GM19043 (cell line): ENCODE measurements around the gene S100A8.

Experiments
- ATAC-seq: cut with Tn5 transposase; IDR thresholded peaks from one replicate; pipeline ENCODE4 v1.9.1; 2021; ENCODE audit warnings: low read depth; ENCODE audit not compliant: unreplicated experiment

S100A8 gene

DNA sequence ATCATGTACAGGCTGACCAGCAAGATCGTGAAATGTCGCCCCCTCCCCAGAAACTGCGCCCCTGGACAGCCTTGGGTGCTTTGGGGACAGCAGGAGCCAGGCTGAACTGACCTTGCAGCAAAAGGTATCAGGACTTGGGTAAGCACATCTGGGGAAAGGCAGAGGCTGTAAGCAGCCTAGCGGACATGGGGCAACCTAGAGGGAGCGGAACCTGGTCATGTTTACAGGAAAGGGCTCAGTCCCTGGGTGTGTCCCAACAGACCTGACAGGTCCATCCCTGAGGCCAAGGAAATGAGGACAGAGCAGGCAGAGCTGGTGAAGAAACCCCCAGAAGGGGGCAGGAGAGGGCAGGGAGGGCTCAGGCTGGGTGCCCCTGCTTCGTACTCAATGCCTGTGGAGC, 3.1 kb upstream of the S100A8 start:
- no peak for ATAC-seq

- no peak for ATAC-seq
These were observed 1.9 kb upstream of the S100A8 start for GRCh38 chr1:153392822-153393221.

- no peak for ATAC-seq
These were observed 1.4 kb upstream of the S100A8 start for GRCh38 chr1:153392258-153392657.

DNA sequence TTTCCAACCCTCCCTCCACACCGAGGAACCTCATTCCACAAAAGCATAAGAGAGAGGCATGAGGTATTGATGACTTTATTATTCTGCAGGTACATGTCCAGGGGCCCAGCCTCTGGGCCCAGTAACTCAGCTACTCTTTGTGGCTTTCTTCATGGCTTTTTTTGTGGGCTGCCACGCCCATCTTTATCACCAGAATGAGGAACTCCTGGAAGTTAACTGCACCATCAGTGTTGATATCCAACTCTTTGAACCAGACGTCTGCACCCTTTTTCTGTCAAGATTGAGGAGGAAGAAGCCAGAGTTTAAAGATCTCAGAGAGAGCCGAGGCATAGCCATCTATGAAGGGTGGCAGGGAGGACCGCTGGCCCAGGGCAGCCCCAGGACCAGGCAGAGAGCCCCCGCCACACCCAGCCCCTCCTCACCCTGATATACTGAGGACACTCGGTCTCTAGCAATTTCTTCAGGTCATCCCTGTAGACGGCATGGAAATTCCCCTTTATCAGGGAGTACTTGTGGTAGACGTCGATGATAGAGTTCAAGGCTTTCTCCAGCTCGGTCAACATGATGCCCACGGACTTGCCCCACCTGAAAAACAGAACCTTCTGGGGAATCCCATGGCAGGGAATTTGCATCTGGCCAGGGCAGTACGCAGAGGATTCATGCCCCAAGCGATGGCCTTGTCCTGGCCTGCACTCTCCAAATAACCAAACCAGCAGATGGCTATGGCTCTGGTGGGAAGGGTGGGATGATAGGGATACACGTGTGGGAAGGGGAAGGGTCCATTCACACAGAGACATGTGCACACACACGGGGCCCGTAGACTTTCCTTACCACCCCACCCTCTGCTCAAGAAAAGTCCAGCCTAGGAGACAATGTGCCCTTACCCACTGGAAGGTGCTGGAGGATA, 647 bp downstream of the S100A8 start:
- no peak for ATAC-seq

GRCh38 chr1:153389401-153389800, 1.5 kb downstream of the S100A8 start:
- ATAC-seq = no peak

DNA sequence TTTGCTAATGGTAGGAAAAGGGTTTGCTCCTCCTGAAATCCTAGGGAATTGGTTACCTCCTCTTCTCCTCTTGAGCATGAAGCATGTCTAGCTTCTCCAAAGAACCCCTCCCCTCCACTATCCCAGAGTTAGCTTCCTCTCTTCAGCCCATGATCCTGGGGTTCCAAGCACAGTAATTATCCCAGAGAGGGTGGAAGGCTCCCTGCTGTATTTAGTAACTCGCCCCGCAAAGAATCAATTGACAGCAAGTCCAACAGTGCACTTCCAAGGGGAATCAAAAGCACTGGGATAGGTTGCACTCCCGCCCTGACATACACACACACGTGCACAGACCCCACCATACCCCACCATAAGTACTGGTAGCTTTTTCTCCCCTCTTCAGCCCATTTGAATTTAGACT, 3.1 kb downstream of the S100A8 start:
- no peak for ATAC-seq

DNA sequence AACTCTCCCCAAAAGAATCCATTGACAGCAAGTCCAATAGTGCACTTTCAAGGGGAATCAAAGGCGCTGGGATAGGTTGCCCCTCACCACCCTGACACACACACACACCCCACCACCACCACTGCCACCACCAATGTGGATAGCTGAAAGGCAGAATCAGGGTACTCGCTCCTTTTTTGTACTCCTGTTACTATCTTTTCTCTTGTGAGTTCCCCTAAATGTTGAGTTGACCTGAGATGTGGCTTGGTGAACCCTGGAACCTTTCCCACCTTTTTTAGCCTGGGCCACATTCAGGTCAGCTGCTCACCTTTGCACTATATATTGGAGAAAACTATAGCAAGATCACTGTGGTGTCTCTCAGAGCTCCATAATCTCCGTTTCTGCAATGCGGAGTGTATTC, 3.9 kb downstream of the S100A8 start:
- ATAC-seq = no peak

DNA sequence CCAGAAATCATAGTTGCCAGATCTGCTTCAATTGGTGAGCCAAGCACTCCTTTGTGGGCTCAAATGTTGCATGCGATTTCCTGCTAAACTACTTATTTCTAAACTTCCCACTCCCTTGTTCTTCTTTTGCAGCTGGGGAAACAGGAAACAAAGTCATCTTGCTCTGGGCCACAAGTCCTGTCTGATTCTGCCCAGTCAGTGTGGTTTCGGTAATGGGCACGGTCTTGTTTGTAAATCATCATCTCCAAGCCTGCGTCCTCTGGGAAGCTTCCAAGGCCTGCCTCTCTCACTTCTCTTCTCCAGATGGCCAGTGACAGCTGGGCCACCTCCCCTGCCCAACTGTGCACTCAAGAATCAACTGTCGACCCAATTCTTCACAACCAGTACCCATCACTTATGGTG, 4.4 kb downstream of the S100A8 start:
- no peak for ATAC-seq

DNA sequence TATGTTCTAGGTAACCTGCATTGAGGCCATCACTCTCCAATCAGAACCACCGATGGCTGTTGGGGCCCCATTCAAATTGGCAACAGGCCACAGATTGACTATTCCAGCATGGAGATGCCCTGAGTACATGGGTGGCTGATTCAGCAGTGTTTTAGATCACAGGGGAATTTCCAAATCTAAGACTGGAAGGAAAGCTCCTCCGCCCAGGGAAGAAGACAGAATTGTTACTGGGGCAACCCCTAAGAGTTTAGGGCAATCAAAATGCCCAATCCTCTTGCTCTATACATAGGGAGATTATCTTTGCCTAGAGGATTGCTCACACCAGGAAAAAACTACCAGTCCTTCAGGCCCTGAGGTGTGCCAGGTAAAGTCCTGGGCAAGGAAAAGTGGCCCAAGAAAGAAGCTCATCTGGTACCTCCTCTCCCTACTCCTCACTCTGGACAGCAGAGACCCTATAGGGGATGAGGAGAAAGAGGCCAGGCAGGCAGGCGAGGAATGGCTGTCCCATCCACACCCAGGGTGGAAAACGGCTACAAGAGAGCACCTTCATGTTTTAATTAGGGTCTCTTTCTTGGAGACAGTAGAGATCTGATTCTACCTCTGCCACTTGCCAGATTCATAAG, 5.8 kb downstream of the S100A8 start:
- ATAC-seq = no peak

GRCh38 chr1:153380711-153381110, 10.2 kb downstream of the S100A8 start:
- ATAC-seq = no peak

DNA sequence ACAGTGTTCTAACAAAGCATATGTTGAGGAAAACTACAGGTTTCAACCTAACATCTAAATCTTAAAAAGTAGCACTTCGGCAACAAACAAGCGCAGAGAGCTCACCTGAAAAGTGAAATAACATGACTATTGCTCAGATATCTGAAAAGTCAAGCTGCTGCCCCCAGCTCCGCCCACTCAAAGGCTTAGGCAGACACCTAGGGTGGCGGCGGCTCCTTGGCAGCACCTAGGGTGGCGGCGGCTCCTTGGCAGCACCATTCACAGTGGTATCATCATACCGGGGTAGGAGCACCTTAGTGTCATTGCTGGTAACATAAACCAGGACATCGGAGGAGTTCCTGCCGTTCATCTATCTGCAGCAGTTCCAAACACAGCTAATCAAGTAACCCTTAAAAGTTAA, 11.3 kb downstream of the S100A8 start:
- no peak for ATAC-seq

- no peak for ATAC-seq
These were observed 15.4 kb downstream of the S100A8 start, which contains the start of gene S100A12 for GRCh38 chr1:153375511-153375910. Gene S100A12, minus strand, starts transcription at chr1:153375621. Its CDS starts 1,029 bp downstream, at chr1:153374592.

GRCh38 chr1:153374071-153374470, 16.8 kb downstream of the S100A8 start:
- ATAC-seq = no peak

DNA sequence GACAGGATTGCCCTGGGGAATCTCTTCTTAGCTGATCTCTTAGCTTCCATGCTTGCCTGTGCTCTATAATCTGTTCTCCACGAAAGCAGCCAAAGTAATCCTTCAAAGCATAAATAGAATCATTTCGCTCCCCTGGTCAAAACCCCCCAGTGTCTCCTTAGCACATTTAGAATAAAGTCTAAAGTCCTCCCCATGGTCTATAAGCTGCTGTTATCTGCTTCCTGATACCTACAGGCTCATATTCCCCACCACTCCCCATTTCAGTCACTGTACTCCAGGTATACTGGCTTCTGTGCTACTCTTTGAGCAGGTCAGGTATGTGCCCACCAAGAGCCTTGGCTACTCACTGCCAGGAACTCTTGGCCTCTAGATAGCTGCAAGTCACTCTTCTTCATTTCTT, 18.3 kb downstream of the S100A8 start:
- ATAC-seq = no peak

DNA sequence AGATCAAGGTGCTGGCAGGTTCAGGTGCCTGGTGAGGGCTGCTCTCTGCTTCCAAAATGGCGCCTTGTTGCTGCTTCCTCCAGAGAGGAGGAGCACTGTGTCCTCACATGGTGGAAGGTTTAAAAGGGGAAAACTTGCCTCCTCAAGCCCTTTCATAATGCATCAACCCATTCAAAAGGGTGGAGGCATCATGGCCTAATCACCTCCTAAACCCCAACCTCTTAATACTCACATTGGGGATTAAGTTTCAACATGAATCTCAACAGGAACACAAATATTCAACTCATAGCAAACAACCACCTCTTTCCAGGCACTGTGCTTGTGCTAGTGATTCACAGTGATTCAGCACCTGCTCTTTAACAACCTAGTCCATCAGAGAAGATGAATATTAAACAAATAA, 19.6 kb downstream of the S100A8 start:
- ATAC-seq = no peak

DNA sequence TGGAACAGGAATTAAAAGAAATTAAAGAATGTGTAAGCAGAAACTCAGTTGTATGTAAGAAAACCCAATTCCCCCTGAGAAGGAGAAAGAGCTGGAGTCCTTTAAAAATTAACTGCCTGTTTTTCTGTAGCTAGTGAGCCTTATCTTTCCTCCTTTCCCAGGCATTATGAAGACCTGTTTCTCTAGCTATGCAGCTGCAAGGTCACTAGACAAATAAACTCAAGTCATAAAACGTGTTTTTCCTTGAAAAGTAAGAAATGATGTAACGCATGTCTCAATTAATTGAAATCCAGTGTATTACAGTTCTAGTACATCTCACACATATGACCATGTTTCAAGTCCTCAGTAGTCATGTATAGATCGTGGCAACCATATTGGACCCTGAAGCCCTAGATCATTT, 20.7 kb downstream of the S100A8 start:
- no peak for ATAC-seq

DNA sequence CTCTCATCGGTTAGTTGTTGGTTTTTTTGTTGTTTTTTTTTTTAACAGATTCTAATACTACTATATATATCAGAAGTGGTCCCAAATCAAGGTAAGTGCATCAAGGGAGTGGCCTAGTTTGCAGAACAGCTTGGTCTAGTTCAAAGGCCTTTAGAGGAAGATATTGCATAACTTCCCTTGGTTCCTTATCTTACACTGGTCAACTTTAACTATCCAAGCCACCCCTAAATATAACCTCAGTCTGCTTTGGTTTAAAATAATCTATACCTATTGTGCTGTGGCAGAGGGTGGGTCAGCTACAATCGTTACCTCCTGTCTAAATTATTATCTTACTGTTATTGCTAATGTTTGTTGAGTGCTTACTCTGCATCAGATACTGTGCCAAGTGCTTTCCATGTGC, 22.4 kb downstream of the S100A8 start:
- no peak for ATAC-seq

DNA sequence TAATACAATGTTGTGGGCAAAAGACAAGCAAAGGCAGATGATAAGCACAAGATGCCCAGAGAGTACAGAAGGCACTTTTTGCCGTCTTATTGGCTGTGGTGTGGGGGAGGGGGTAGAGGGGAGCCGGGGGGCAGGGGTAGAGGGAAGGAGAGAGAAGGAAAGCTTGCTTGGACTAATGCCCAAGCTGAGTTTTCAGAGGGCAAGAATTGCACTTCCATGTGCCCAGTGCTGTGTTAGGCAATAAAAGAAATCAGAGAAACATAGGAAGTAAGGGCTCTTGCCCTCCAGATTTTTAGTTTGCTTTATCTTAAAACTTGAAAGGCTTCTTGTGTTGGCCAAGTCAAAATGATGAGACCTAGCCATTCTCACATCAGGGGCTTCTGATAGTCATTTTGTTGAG, 23.8 kb downstream of the S100A8 start:
- no peak for ATAC-seq

GRCh38 chr1:153366261-153366660, 24.6 kb downstream of the S100A8 start:
- no peak for ATAC-seq

GRCh38 chr1:153365696-153366095, 25.2 kb downstream of the S100A8 start:
- no peak for ATAC-seq

- ATAC-seq = no peak
These were observed 25.9 kb downstream of the S100A8 start for GRCh38 chr1:153364766-153365666.
